Amniotic epithelial cell (primary cell): ENCODE results near the gene HOXD12.

ENCODE experiments used
- DNase-seq: peaks from one replicate; pipeline ENCODE4 v3.0.0-alpha.2; 2010; ENCODE audit warnings: low read depth

The HOXD12 gene

DNA sequence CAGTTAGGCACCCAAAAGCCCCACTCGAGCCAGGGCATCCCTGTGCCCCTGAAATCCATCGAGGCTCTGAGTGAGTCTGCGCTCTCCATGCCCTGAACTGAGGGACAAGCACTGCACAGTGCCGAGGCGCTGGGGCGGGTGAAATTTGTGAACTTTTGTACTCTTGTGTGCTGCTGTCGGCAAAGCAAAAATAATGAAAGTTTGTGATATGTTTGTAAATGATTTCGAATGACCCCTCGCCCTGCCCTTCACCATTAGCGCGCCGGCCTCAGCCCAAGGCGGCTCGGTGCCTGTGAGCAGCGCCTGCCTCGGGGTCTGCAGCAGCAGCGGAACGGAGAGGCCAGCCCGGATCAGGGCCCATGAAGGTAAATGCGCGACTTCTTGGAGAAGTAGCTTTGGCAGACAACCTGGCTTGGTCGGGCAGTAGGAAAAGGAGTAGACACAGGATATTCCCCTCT, 49.9 kb downstream of the HOXD12 start:
- no peak for DNase-seq

DNA sequence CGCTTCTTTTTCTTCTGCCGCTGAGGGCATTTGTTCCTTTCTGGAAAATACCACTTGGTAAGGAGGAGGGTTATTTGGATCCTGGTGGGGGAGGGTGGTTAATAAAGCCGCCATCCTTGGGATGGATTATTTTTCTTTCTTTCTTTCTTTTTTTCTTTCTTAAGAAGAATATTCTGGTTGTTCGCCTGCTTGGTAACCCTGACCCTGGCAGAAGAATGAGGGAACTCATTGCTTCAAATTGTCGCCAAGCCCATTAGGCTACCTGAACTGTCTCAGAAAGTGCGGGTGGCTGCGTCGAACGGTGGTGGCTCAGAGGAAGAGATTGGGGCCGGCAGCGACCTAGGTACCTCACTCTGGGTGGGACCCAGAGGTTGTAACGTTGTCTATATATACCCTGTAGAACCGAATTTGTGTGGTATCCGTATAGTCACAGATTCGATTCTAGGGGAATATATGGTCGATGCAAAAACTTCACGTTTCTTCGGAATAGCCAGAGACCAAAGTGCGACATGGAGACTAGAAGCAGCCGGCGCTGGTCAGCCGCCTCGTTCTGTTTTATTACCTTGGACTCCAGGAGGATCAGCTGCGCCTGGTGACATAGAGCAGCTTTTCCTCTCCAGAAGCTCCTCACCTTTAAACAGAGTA, 50.5 kb downstream of the HOXD12 start:
- no peak for DNase-seq

DNA sequence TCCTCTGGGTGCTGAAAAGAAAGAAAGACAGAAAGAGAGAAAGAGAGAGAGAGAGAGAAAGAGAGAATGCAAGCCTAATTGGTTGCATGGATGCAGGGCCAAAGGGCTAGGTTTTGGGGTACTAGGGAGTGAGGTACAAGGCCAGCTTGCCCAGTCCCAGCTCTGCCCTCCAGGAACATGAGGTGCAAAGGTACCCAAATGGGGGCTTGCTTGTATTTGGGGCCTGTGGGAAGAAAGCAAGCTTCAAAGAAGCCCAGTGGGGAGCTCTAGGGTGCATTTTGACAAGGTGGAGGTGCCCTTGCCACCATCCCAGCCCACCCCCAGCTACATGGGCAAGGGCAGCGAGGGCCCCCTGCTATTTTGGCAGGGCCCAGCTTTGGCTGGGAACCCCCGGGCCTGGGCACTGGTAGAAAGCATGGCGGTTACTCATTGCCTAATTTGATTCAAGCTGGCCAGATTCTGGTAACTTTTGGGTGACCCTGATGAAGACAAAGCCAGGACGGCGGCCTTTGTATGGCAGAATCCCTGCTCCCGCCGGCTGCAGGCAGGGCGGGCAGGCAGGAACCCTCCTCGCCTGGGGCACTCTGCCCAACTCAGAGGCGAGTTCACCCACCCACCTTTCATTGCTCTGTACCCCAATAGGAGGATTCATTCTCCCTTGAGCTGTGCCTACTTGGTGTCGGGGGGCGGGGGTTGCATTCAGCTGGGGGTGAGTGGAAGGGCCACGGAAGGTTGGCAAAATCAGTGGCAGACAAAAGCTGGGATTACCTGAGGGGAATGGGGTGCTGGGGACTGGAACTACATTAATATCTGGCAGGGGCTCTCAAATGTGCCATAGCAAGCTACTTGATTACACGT, 51.2 kb downstream of the HOXD12 start:
- no peak for DNase-seq

DNA sequence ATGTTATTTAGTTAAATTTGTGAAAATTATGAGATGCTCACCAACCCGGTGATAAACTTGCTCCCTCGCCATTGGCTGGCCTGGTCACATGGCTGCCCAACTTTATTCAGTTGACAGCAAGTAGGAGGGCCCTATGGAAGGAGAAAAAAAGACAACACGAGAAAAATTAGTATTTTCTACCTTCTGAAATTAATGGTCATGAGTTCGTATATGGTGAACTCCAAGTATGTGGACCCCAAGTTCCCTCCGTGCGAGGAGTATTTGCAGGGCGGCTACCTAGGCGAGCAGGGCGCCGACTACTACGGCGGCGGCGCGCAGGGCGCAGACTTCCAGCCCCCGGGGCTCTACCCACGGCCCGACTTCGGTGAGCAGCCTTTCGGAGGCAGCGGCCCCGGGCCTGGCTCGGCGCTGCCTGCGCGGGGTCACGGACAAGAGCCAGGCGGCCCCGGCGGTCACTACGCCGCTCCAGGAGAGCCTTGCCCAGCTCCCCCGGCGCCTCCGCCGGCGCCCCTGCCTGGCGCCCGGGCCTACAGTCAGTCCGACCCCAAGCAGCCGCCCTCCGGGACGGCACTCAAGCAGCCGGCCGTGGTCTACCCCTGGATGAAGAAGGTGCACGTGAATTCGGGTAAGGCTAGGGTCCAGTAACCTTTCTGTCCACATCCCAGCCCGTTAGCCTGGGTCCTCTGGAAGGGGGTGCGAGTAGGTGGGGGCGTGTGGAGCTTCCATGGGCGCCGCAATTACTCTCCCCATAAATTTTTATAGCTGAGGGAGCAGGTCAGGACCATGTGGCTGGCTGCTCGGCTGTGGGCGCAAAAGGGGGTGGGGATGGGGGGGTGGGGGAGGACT, 52.1 kb downstream of the HOXD12 start, which contains the start of gene HOXD4:
TSS of gene HOXD4 (plus strand) at position 109 of the 846 bp plus-strand sequence. CDS start at position 193, 84 bp downstream.
- no peak for DNase-seq
